ENCODE measurements around the gene MRTFA.

- TF ChIP-seq FOXM1 (IDR thresholded peaks at IDR 0.05; ENCODE audit: borderline replicate concordance) (no peak), FOXK2 (IDR thresholded peaks at IDR 0.05) (no peak), FOXA1 (IDR thresholded peaks at IDR 0.05) (no peak), SUZ12 (IDR thresholded peaks at IDR 0.05) (no peak), HDGF (IDR thresholded peaks at IDR 0.05; ENCODE audit: borderline replicate concordance) (no peak), SP1 (IDR thresholded peaks at IDR 0.05) (no peak)
These were observed 42.9 kb upstream of the MRTFA start, which contains the start of gene MCHR1 for GRCh38 chr22:40679249-40679963.
